RWPE1 (cell line): ENCODE data around the gene SRSF12.

Source experiments
- CTCF ChIA-PET: fragments of 350-600 bp; sonication (Branson Sonifier 250); formaldehyde crosslinking; extraction: SDS; loops from one replicate; lab custom pipeline; 2021; lab: Yijun Ruan, JAX
- POLR2A ChIA-PET: fragments of 400-600 bp; formaldehyde crosslinking; extraction: SDS; loops from one replicate; lab custom pipeline; 2020; ENCODE audit warnings: antibody characterized with exemption; ENCODE audit not compliant: low non-redundant PET; lab: Yijun Ruan, JAX
- DNase-seq: peaks from one replicate; pipeline ENCODE4 v3.0.0; 2012; ENCODE audit warnings: low spot score
- H3K27ac ChIP-seq: fragments of 450-650 bp; 2 replicates; pipeline ENCODE4 v1.5.1; 2017
- CTCF ChIP-seq: fragments of 450-650 bp; conservative IDR thresholded peaks from 2 replicates; pipeline ENCODE4 v1.5.1; 2017; ENCODE audit warnings: low read depth, mild to moderate bottlenecking

The SRSF12 gene

GRCh38 chr6:89140347-89141156 is 22.7 kb upstream of the SRSF12 start:
- TF ChIP-seq CTCF, result no peak
- no peak overlapping the region for H3K27ac ChIP-seq
- DNase-seq, result no peak
- POLR2A ChIA-PET, result no interaction called here
- CTCF ChIA-PET, result no interaction called here

GRCh38 chr6:89139509-89140346 is 21.9 kb upstream of the SRSF12 start:
- CTCF ChIA-PET, result interaction anchor here (0.7 kb wide), 1 partner anchor 167 kb away, joined by 4 read pairs; no protein-coding TSS in a partner anchor

DNA sequence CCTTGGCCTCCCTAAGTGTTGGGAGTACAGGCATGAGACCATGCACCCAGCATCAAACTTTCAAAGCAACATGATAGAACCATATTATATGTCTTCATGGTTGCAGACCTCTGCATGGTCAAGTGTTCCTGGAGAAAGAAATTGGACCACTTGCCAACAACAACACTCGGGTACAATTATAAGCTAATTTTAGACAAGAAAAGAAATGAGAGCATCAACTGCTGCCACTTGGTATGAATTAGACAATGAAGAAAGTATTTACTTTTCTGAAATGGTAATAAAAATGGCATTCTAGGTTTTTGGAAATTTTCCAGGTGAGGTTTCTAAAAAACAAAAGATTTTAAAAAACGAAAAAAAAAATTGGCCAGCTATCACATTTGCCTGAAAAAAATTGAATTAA is 20.3 kb upstream of the SRSF12 start:
- CTCF ChIA-PET, result interaction anchor here (0.6 kb wide), 1 partner anchor 21 kb away, joined by 3 read pairs; no protein-coding TSS in a partner anchor
- H3K27ac ChIP-seq, result no peak overlapping the region
- DNase-seq, result no peak
- TF ChIP-seq CTCF, result no peak
- POLR2A ChIA-PET, result no interaction called here

More at GRCh38 chr6:89139509-89140346, 21.9 kb upstream of the SRSF12 start:
- DNase-seq, result peak; percentile 18
- POLR2A ChIA-PET, result no interaction called here
- H3K27ac ChIP-seq, result no peak overlapping the region
- TF ChIP-seq CTCF, result no peak

GRCh38 chr6:89134723-89135122 is 16.9 kb upstream of the SRSF12 start:
- no peak for TF ChIP-seq CTCF
- CTCF ChIA-PET, result interaction anchor here (0.7 kb wide), 1 partner anchor 237 kb away, joined by 4 read pairs; no protein-coding TSS in a partner anchor

GRCh38 chr6:89133981-89134380 is 16.1 kb upstream of the SRSF12 start:
- ChIA-PET POLR2A (no interaction called here), CTCF (no interaction called here)
- DNase-seq, result no peak
- no peak overlapping the region for H3K27ac ChIP-seq
- TF ChIP-seq CTCF, result no peak

More at GRCh38 chr6:89134723-89135122, 16.9 kb upstream of the SRSF12 start:
- POLR2A ChIA-PET, result no interaction called here
- no peak overlapping the region for H3K27ac ChIP-seq
- no peak for DNase-seq

DNA sequence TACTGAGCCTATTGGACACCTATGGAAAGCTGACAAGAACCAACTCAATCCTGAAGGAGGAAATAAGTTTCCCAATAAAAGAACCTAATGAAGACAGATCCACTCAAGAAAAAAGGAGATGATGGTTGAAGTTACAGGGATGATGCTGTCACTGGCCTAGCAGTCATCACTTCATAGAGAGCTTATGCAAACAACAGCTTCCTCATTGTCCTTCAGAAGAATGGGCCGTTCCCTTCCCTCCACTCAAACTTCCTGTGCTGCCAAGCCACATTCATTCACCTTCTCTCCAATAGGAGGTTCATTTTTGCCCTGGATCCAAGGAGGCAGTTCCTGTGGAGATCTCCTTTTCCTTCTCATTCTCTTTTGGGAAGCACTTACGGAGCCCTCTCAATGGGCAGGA is 14.2 kb upstream of the SRSF12 start:
- TF ChIP-seq CTCF, result no peak
- no peak overlapping the region for H3K27ac ChIP-seq
- ChIA-PET CTCF (interaction anchor here (0.6 kb wide), 1 partner anchor 284 kb away, joined by 3 read pairs; no protein-coding TSS in a partner anchor), POLR2A (no interaction called here)
- no peak for DNase-seq
